ENCODE measurements around the gene PPP3CA. TPM values are rescaled to one million over a fixed set of nuclear protein-coding genes. Genes with fewer than 3 reads are reported as not detected.
A peak's percentile ranks its signal among the peaks of the same experiment; 100 is the strongest.

PPP3CA gene
- total and polyA plus RNA-seq, 9 donors: 19.4 to 47.9 (median 37.9) TPM

GRCh38 chr4:101190751-101191150 lies 156.6 kb downstream of the PPP3CA start:
- Histone ChIP-seq H3K27ac (peak overlapping the region in 1 of 2 donors; percentile 66), H3K4me1 (ENCODE audit: insufficient read depth) (peaks cover 8% of the 10 kb centered on the region), H3K36me3 (no peaks in the 10 kb centered on the region), H3K9me3 (no peaks in the 10 kb centered on the region), H3K4me3 (no peak overlapping the region), H3K27me3 (no peaks in the 10 kb centered on the region)
- no peak for TF ChIP-seq CTCF (IDR thresholded peaks at IDR 0.05)
- TF ChIP-seq EP300 (IDR thresholded peaks at IDR 0.05): no peak
- intact Hi-C loops (cut with DNase I): loop anchor here in 2 of 4 donors (5.0 to 10.0 kb wide), 2 partner anchors 154 to 157 kb away; partner anchors contain the start of gene PPP3CA (in 2 of the 2)
- DNase-seq: no peak
- WGBS, 3 donors: 61 to 71% (median 70%) methylated on average over 3 of the region's 3 CpGs

- H3K27ac ChIP-seq: no peak overlapping the region
- H3K9me3 ChIP-seq: no peaks in the 10 kb centered on the region
- no peaks in the 10 kb centered on the region for H3K27me3 ChIP-seq
- 60 to 88% (median 81%) methylated on average over 4 of the region's 4 CpGs for WGBS, 3 donors
- H3K36me3 ChIP-seq: no peaks in the 10 kb centered on the region
- DNase-seq: no peak
- H3K4me3 ChIP-seq: no peak overlapping the region
- TF ChIP-seq CTCF (IDR thresholded peaks at IDR 0.05) (no peak), POLR2A (IDR thresholded peaks at IDR 0.05) (no peak), EP300 (IDR thresholded peaks at IDR 0.05) (no peak)
- H3K4me1 ChIP-seq (ENCODE audit: insufficient read depth): peaks cover 8% of the 10 kb centered on the region
- intact Hi-C loops (cut with DNase I): no loop called here
These were observed 158.4 kb downstream of the PPP3CA start for GRCh38 chr4:101188906-101189305.

- Histone ChIP-seq H3K4me3 (no peak overlapping the region), H3K36me3 (no peaks in the 10 kb centered on the region), H3K27me3 (no peaks in the 10 kb centered on the region), H3K27ac (no peak overlapping the region), H3K9me3 (no peaks in the 10 kb centered on the region), H3K4me1 (ENCODE audit: insufficient read depth) (peaks cover 8% of the 10 kb centered on the region)
- WGBS, 3 donors: 35 to 64% (median 49%) methylated on average over 5 of the region's 5 CpGs
- DNase-seq: no peak
- intact Hi-C loops (cut with DNase I): no loop called here
- TF ChIP-seq CTCF (IDR thresholded peaks at IDR 0.05) (no peak), POLR2A (IDR thresholded peaks at IDR 0.05) (no peak), EP300 (IDR thresholded peaks at IDR 0.05) (no peak)
These were observed 159.5 kb downstream of the PPP3CA start for GRCh38 chr4:101187841-101188240.

GRCh38 chr4:101186567-101187184 lies 160.7 kb downstream of the PPP3CA start:
- H3K4me1 ChIP-seq (ENCODE audit: insufficient read depth): peaks cover 5% of the 10 kb centered on the region
- TF ChIP-seq POLR2A (IDR thresholded peaks at IDR 0.05) (no peak), EP300 (IDR thresholded peaks at IDR 0.05) (no peak), CTCF (IDR thresholded peaks at IDR 0.05) (no peak)
- no peak for DNase-seq
- no peak overlapping the region for H3K27ac ChIP-seq
- H3K36me3 ChIP-seq: no peaks in the 10 kb centered on the region
- no peaks in the 10 kb centered on the region for H3K27me3 ChIP-seq
- intact Hi-C loops (cut with DNase I): no loop called here
- H3K9me3 ChIP-seq: no peaks in the 10 kb centered on the region
- no peak overlapping the region for H3K4me3 ChIP-seq
- 95% methylated on average over 4 of the region's 4 CpGs for WGBS, 3 donors
